ENCODE data around the gene LIMS2. TPM values are rescaled to one million over a fixed set of nuclear protein-coding genes. Genes with fewer than 3 reads are reported as not detected.

Gene LIMS2
- total RNA-seq, 1 donor from 2014 or later, result 3.8 TPM

DNA sequence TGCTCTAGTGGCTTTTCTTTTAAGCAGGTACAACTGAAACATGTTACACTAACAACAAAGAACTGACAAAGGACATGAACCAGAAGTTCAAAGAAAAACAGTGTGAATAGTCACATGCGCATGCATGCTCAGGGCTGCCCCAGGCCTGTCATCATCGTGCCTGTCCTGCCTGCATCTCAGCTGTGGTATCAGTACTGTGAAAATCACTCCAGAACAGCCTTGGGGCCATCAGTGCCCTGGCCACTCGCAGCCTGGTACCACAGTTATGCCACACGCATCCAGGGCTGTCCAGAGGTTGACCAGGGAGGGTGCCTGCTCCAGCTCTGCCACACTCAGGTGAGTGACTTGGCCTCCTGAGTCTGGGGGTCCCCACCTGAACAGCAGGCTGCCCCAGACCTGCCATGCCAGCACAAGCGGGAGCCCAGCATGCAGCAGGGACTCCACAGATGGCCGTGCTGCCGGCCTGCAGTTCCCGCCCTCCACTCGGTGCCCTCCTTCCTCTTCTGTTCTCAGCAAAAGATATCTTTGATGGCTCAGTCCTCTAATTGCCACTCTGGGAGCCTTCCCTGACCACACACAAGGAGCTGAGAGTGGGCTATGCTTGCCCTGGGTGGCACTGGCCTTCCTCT is 12.3 kb downstream of the LIMS2 start:
- Mint-ChIP-seq H3K4me3 (ENCODE audit: unreplicated experiment) (no peak overlapping the region), H3K27ac (ENCODE audit: unreplicated experiment) (no peak overlapping the region), H3K9me3 (ENCODE audit: unreplicated experiment) (no peaks in the 10 kb centered on the region), H3K27me3 (ENCODE audit: unreplicated experiment) (no peaks in the 10 kb centered on the region), H3K36me3 (ENCODE audit: low read depth, unreplicated experiment) (no peaks in the 10 kb centered on the region), H3K4me1 (ENCODE audit: unreplicated experiment) (peaks cover 4% of the 10 kb centered on the region)
- TF ChIP-seq, protein P1, sequence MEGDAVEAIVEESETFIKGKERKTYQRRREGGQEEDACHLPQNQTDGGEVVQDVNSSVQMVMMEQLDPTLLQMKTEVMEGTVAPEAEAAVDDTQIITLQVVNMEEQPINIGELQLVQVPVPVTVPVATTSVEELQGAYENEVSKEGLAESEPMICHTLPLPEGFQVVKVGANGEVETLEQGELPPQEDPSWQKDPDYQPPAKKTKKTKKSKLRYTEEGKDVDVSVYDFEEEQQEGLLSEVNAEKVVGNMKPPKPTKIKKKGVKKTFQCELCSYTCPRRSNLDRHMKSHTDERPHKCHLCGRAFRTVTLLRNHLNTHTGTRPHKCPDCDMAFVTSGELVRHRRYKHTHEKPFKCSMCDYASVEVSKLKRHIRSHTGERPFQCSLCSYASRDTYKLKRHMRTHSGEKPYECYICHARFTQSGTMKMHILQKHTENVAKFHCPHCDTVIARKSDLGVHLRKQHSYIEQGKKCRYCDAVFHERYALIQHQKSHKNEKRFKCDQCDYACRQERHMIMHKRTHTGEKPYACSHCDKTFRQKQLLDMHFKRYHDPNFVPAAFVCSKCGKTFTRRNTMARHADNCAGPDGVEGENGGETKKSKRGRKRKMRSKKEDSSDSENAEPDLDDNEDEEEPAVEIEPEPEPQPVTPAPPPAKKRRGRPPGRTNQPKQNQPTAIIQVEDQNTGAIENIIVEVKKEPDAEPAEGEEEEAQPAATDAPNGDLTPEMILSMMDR (IDR thresholded peaks at IDR 0.05; ENCODE audit: unreplicated experiment), result no peak
- DNase-seq (ENCODE audit: low spot score), result no peak

DNA sequence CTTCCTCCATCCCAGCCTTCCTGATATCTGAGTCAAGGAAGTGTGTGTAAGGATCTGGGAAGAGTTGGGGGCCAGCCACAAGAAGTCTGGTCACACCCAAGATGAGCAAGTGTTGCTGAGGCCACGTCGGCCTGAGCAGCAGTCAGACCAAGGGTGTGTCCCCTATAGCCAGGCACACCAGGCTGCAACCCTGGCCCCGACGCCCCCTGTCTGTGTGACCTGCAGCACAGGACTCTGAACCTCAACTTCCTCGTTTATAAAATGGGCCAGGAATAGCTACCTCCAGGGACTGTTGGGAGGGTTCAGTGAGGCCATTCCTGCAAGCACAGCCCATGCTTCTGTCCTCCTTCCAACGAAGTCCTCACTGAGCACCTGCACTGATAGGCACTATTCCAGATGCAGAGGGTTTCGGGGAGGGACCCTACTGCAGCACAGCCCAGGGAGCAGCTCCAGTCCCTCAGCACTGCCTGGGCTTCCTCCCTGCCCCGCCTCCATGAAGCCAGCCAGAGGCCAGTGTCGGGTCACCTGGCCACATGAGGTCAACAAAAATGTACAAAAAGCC is 13.3 kb downstream of the LIMS2 start:
- H3K36me3 Mint-ChIP-seq (ENCODE audit: low read depth, unreplicated experiment), result no peaks in the 10 kb centered on the region
- H3K9me3 Mint-ChIP-seq (ENCODE audit: unreplicated experiment), result no peaks in the 10 kb centered on the region

DNA sequence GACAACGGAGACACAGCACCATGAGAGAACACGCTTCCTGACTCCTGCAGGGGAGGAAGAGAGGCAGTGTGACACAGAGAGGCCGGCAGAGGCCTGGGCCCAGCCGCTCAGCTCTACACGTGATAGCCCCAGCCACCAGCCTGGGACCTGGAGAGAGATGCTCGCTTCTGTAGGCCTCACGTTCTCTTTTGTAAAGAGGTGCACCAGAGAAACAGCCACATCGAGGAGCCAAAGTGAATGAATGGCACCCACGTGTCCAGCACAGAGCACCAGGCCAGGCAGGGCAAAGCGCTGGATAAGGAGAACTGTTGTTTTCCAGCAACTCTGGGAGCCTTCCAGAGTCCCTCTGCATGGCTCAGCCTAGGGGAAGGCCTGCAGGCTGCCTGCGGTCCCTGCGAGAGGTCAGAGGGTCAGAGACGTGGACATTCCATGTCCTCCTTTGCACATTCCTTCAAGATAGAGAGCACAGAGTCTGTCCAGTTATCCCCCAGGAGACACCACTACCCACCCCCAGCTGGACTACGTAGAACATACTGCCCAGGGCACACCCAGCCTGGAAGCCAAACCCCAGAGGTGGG is 14.2 kb downstream of the LIMS2 start:
- no peaks in the 10 kb centered on the region for H3K9me3 Mint-ChIP-seq (ENCODE audit: unreplicated experiment)
- no peaks in the 10 kb centered on the region for H3K36me3 Mint-ChIP-seq (ENCODE audit: low read depth, unreplicated experiment)
- peaks cover 2% of the 10 kb centered on the region for H3K27me3 Mint-ChIP-seq (ENCODE audit: unreplicated experiment)
- no peak for DNase-seq (ENCODE audit: low spot score)
- TF ChIP-seq, protein P1 (IDR thresholded peaks at IDR 0.05; ENCODE audit: unreplicated experiment), result no peak
- no peak overlapping the region for H3K27ac Mint-ChIP-seq (ENCODE audit: unreplicated experiment)
- H3K4me3 Mint-ChIP-seq (ENCODE audit: unreplicated experiment), result no peak overlapping the region
- H3K4me1 Mint-ChIP-seq (ENCODE audit: unreplicated experiment), result peaks cover 4% of the 10 kb centered on the region

More for the DNA sequence above, 13.3 kb downstream of the LIMS2 start:
- no peak overlapping the region for H3K27ac Mint-ChIP-seq (ENCODE audit: unreplicated experiment)
- H3K27me3 Mint-ChIP-seq (ENCODE audit: unreplicated experiment), result peaks cover 2% of the 10 kb centered on the region
- TF ChIP-seq, protein P1 (IDR thresholded peaks at IDR 0.05; ENCODE audit: unreplicated experiment), result no peak
- H3K4me1 Mint-ChIP-seq (ENCODE audit: unreplicated experiment), result peaks cover 4% of the 10 kb centered on the region
- DNase-seq (ENCODE audit: low spot score), result no peak
- H3K4me3 Mint-ChIP-seq (ENCODE audit: unreplicated experiment), result no peak overlapping the region

DNA sequence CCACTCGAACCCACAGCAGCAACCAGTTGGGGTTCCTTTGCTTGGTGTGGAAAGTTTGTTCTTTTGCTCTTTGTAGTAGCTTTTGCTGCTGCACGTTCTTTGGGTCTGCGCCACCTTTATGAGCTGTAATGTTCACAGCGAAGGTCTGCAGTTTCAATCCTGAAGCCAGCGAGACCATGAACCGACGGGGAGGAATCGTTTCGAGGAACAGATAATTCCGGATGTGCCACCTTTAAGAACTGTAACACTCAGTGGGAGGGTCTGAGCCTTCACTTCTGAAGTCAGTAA is 15.1 kb downstream of the LIMS2 start:
- Mint-ChIP-seq H3K27ac (ENCODE audit: unreplicated experiment) (no peak overlapping the region), H3K4me3 (ENCODE audit: unreplicated experiment) (no peak overlapping the region), H3K36me3 (ENCODE audit: low read depth, unreplicated experiment) (no peaks in the 10 kb centered on the region), H3K9me3 (ENCODE audit: unreplicated experiment) (no peaks in the 10 kb centered on the region), H3K4me1 (ENCODE audit: unreplicated experiment) (peaks cover 4% of the 10 kb centered on the region), H3K27me3 (ENCODE audit: unreplicated experiment) (peaks cover 5% of the 10 kb centered on the region)
- no peak for DNase-seq (ENCODE audit: low spot score)
- TF ChIP-seq, protein P1 (IDR thresholded peaks at IDR 0.05; ENCODE audit: unreplicated experiment), result no peak
